Activated CD4-positive, alpha-beta T cell treated with anti-CD3 and anti-CD28 coated beads for 48 hours (primary cell): ENCODE data around the gene VIPR2.
"Not testable (repeated sequence)": the region's sequence is repeated elsewhere in the genome, so short reads cannot be mapped to it uniquely, and the experiment has no call there.

Experiments used
- DNase-seq: peaks from one replicate; pipeline ENCODE4 v3.0.0-alpha.2; 2020

VIPR2 gene

DNA sequence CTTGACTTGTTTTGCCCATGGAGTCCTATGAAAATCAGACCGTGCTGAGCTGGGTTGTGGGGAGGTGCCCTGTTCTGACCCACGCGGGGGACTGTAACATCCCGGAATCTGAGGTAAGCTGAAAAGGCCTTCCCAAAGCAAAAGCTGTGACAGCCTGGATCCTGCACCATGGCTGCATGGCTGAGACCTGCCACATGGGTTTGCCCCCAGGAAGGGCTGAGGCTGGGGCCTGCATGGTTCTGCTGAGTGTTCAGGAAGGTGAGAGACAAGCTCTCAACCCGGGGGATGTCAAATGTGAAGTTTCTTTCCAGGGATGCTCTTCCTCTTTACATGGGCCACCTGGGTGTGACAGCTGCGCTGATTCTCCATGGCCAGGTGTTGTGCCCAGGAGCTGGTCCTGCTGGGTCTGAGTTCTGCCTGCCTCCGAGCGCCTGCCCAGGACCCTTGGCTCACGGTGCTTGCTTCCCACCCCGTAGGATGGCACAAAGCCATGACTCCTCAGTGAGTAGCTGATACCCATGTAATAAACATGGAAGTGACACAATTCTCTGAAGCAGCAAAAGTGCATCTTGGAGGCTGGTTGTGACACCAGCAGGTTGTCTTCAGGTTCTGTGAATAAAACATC, 58.3 kb downstream of the VIPR2 start:
- DNase-seq: no peak

DNA sequence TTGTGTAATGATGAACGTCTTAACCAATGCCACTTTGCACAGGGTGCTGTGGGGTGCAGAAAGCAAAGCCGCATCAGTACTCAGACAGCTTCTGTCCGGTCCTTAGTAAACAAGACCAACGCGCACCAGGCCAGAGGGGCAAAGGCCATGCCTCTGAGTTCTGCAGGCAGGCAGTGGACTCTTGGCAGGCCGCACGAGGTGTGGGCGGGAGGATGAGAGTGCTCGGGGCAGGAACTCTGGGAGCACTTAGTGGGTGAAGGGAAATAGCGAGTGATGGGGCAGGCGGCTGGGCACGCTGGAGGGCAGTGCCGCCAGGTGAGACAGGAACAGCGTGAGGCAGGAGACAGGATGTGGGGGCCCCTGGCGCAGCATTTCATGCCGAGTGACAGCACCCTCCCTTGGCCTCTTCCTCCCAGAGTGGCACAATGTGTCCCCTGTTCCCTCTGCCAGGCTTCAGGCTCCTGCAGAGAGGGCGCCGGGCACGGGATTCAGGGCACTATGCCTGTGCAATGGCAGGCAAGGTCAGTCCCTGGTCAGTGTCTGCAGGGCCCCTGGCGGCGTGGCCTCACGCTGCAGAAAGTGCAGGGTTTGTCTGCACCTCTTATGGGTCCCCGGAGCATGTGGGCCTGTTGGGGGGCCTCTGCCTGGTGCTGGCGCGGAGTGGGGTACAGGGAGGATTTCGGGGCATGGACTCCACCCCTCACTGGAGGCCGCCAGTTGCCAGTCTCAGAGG, 60.4 kb downstream of the VIPR2 start:
- DNase-seq: no peak

DNA sequence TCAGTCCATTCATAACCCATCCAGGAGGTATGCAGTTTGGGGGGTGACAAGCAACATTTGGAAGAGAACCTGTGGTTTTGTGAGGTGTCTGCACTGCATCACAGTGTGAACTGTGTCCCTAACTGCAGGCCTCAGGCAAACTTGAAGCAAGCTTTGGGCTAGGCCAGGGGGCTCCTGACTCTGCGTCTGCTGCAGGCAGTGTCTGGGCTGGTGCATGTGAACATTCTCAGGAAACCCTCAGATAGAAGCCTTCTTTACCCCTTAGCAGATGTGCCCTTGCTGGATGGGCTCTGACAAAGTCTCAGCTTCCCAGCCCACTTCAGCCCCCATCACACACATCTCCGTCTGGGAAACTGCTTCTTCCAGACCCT, 61.0 kb downstream of the VIPR2 start:
- DNase-seq: no peak

DNA sequence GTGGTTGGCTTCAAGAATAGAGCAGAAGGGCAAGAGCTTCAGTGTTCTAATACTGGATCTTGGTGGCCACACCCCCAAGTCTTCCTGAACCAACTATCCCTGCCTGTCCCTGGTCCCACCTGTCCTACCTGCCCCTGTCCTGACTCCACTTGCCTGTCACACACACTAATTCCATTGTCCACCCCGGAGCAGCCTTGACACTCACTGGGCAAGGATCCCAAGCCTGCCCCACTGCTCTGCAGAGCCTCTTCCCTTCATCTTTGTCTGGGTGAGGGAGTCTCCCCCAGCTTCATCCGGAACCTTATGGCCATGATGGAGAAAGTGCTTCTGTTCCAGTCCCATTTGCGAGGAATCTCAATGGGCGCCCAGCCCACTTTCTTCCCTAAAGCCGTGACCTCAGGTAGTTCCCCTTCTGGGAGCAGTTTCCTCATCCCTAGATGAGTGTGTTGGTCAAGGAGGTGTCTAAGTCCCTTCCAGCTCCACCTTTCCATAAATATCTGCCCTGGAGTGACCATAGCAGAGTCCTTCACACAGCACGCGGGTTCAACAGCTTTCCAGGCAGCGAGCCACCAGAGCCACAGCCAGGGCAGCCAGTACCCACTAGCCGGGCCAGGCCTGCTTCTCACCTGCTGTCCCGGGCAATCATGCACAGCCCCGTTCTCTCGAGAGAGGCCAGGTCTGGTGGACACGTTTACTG, 61.5 kb downstream of the VIPR2 start:
- no peak for DNase-seq

DNA sequence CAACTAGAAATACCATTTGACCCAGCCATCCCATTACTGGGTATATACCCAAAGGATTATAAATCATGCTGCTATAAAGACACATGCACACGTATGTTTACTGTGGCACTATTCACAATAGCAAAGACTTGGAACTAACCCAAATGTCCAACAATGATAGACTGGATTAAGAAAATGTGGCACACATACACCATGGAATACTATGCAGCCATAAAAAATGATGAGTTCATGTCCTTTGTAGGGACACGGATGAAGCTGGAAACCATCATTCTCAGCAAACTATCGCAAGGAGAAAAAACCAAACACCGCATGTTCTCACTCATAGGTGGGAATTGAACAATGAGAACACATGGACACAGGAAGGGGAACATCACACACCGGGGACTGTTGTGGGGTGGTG, 62.6 kb downstream of the VIPR2 start:
- not testable (repeated sequence) for DNase-seq

DNA sequence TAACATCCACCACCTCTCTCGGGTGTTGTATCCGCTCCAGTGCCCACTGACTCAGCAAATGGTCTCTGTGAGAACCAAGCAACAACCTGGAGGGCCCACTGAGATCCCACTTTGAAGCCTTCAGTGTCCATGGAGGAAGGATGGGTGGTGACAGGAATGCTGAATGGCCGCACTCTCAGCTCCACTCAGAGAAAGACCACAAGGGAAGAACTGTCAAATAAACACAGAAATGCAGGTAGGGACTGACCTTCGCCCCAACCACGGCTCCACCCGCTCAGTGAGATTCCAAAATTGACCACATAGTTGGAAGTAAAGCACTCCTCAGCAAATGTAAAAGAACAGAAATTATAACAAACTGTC, 65.8 kb downstream of the VIPR2 start:
- no peak for DNase-seq

DNA sequence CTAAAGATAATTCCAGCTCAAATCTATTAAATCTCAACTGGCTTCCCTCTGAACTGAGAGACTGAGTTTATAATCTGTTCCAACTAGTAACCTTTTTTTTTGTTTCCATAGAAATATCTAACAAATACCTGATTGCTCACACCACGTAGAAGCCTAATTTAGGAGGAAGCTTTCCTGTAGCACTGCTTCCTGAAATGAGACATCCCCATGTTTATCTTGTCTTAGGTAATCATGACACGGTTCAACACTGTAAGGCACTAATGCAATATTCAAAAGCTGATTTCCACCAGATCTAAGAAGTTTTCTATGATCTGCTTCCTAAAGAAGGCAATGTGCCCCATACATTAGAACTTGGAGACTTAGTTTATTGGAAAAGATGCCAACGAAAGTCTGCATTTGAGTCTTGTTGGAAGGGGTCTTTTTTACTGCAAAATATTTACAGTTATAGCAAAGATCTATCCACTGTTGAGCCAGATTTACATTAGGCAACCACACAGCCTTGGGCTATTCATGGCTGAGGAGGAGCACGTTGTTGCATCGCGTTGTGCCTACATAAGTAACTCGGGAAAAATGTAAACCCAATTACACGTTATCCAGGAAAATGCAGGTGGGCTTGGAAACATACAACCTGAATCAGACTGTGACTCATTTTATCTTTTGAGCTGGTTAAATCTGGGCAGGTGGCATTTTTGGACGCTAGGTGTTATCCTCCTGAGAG, 66.3 kb downstream of the VIPR2 start:
- DNase-seq: no peak

DNA sequence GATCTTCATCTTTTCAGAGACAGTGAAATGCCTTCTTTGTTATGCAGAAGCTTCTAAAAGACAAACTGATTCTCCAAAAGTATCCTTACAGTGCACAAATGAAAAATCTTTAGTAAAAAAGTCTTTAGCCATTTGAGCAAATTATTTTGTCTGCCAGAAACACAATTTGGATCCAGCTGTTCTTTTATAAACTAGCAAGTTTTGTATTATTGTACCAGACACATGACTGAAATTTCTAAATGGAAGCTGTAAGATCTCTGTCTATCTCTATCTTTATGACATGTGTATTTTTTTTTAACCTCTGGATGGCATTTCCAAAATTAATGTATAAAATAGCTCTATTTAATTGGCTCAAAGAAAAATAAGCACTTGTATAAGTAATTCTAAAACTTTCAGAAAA, 68.3 kb downstream of the VIPR2 start:
- DNase-seq: no peak

DNA sequence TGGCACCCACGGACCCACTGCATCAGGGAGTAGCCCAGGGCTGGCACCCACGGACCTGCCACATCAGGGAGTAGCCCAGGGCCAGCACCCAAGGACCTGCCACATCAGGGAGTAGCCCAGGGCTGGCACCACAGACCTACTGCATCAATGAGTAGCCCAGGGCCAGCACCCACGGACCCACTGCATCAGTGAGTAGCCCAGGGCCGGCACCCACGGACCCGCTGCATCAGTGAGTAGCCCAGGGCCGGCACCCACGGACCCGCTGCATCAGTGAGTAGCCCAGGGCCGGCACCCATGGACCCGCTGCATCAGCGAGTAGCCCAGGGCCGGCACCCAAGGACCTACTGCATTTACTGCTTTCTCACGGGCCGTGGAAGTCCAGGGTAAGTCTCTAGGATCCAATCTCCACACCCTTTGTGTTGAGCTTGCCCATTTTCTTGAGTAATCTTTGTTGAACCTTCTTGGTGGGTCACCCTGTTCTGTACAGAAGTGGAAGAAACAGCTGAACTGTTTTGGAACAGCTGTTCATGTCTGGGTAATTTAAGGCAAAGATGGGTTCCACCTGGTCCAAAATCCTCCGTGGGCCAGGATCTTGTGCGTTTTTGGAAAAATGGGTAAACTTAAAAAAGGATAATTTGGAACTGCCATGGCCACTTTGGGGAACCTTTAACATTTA, 69.0 kb downstream of the VIPR2 start:
- no peak for DNase-seq

DNA sequence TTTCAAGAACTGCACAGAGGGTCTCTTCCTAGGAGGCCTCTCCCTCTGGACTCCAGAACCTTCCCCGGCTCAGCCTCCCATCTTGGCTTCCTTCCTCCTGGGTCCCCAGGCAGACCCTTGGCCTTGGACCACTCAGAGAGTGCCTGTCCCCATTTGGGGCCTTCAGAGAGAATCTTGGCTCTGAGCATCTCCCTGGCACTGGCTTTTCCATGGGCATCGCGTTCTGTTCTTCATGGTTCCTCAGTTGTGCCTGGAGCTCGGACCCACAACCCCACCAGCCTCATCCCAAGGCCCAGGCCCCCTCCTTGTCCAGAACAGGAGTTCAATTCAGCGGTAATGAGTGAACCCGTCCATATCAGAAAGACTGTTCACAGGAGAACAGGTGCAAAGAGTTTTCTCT, 73.4 kb downstream of the VIPR2 start:
- no peak for DNase-seq

DNA sequence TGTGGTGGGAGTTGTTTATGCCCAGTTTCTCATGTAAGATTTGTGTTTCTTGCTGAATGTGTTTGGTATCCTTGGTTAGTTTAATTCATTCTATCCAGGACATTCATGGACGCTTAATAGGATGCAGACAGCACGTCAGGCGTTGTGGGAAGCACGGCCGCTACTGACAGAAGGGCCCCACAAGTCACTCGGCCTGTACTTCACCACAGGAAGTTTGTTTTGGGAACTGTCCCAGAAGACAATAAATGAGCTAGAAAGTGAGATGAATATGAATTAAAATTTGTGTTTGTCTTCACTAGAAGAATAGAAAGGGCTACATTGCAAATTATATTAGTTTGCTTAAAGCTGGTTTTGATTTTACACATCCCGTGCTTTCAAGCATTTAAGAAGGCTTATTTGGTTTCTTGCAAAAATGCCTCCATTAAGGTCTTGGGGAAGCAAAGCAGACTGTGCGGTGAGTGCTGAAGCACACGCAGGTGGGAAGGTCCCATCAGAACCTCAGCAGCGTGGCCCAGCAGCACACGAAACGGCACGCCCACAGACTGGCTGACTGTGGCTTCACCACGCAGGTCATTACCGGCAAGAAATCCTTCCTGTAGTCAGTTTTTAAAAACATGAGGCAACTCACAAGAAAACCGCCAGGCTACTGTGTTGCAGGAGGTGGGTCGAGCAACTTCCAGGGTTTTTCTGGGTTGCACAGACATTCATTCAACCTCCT, 74.1 kb downstream of the VIPR2 start:
- peak; percentile 29 for DNase-seq

DNA sequence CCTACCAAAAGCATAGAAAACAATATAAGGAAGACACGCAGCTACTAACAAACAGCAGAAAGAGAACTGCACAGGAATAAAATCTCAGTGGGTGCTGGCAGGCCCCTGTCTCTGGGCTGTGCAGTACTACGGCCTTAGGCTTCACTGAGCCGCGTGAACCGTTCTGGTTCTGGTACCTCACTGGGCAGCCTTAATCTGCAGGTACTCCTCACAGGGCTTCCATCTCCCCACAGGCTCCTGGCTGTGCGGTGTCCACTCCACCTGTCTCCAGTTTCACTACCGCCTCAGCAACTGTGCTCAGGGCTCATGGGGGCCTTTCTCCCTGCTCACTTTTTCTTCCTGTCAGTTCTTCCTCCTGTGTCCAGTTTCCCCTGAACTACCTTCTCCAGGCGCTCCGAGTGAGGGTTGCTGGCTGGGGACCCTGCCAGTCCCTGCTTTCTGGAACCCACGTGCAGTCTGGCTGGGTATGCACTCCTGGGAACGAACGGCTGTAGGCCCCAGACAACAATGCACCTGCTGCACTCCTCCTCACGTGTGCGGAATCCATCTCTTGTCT, 75.7 kb downstream of the VIPR2 start:
- no peak for DNase-seq

DNA sequence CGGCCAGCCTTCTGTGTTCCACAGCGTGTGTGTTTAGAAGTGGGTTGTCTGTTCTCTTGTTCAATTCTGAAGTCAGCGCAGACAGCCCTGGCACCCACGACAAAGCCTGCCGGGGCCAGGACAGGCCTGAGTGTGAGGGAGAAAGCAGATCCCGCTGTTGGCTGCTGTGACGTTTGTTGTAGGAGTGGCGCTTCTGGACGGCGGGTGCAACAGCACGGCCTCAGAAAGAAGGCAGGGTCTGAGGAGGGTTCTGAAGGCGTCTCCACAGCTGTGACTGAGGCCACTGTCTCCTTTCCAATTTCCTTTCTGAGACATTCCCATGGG, 76.2 kb downstream of the VIPR2 start:
- no peak for DNase-seq

DNA sequence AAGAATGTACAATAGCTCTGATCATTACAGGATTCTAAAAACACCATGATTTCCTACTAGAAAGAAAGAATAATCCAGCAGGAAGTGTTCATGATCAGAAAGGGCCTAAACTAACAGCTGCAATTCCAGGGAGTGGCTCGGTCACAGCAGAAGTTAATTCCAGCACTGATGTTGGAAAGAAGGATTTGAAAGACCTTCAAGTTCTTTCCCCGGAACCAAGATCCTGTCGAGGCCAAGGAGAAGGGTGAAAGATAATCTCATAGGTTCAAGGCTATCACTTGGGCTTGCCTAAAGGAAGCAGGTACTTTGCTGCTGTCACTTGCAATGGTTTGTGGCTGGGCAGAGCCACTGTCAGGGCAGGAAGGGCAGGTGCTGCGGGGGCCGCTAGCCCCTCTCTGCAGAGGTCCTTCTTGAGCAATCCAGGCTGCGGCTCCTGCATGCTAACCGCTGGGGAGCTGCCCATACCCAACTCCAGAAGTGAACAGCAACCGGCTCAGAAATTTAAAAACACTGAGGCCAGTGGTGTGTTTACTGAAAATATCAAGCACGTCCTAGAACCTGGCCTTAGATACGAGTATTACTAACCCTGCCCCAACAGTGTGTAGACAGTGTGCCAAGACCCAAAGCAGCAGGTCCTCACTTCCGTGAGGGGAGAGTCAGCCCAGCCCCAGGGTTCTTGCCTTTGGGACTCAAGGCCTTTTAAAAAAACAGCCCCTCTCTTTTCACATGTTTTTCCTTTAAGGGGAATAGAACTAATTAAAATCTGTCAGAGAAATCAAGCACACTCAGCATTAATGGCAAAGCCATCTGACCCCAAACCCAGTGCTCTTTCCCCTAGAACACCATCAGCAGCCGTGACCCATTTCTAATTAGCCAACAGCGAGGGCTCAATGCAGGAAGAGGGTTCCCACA, 76.8 kb downstream of the VIPR2 start:
- DNase-seq: no peak

DNA sequence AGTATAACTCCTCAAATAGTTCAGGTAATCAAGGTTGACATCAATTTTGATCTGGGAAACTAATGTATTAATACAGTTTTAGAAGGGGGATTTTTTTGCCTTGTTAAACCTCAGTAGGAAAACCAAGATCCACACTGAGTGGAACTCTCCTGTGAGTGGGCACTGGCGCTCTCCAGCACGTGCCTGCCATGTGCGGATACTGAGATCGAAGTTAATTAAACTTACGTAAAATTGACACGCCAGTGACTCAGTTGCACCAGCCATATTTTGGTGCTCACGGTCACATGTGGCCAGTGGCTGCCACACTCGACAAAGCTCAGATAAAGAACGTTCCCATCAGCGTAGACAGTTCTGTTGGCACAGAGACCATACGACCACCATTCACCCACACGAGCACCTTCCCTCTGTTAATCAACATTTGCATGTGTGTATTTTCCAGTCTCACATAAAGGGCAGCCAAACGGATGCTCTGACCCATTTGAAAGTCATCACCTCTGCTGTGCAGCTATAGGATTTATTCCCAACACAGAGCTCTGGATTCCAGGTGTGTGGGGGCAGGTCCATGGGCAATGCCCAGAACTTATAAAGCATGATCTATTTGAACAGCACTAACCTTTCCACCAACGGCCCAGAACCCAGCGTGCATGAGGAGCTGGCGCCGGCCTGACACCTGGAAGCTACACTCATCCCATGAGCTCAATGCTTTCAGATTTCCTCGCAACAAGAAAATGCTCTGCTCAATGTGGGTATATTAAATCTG, 77.7 kb downstream of the VIPR2 start:
- DNase-seq: no peak

DNA sequence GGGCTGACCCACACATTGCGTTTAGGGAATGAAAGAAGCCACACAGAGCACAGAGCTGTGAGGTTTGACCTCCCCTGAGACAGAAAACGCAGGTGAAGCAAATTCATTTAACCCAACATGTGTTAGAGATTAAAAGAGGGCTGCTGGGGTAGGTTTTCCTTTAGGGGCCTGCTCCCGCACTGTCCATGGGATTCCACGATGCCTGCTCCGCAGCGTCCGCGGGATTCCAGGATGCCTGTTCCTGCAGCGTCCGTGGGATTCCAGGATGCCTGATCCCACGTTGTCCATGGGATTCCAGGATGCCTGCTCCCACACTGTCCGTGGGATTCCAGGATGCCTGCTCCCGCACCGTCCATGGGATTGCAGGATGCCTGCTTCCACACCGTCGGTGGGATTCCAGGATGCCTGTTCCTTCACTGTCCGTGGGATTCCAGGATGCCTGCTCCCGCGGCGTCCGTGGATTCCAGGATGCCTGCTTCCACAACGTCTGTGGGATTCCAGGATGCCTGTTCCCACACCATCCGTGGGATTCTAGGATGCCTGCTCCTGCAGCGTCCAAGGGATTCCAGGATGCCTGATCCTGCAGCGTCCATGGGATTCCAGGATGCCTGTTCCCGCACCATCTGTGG, 78.7 kb downstream of the VIPR2 start:
- DNase-seq: no peak

DNA sequence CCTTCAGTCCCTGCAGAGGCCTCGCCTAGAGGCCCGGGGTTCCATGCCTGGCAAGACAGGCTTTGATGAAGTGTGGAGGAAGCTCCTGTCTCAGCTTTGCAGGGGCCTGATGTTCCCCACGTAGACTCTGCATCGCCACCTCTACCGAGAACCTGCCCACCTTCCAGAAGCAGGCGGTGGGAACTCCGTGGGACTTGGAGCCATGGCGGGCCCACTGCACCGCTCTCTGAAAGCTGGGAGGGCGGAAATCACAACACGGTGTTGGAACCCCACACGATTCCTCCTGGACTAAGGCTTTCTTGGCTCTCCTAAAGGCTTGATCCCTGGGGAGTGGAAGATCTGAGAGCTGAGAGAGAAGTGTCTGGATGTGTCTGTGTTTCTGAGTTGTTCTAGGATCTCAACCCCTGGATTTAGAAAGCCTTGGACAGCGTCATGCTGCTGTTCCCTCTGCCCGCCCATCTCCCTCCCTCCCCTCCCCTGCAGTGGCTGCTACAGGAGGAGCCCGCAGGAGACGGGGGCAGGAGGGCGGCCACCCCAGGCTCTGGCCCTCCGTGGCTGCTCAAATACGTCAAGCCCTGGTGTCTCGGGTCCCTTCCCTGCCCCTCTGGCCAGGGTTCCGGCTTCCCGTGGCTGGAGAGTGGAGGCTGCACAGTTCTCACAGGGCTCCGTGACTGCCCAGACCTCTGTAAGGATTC, 79.7 kb downstream of the VIPR2 start:
- no peak for DNase-seq

DNA sequence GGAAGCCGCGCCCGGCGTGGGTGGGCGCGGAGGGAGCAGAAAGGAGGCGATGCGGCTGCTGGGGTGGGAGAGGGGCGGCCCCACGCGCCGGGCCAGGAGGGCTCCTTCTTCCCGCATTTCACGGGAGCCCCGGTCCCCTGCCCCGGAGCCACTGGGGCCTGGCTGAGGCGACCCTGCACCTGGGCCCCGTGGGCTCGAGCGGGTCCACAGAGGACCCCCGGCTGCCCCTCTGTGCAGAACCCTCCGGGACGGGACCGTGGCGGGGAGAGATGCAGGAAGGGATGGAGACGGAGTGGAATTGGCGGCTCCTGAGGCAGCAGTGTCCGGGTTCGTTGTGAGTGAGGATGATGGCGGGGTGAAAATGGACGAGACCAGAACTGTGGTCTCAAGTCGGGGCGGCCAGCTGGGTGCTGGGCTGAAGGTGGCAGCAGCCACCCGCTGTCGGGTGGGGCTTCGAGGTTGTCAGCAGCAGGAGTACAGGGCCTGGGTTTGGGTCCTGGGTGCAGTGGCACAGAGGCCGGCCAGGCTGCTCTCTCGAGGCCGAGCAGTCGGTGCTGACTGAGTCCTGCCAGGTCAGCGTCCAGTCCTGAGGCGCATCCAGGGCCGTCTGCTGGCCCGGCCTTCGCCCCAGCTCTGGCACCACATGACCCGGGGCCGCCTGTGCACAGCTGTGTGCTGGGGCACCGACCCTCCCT, 80.4 kb downstream of the VIPR2 start:
- no peak for DNase-seq
